Heart left ventricle (tissue), 16 donors: Measurements from ENCODE around the gene ESRRA. TPM values are rescaled to one million over a fixed set of nuclear protein-coding genes. Genes with fewer than 3 reads are reported as not detected.

Experiments
- ATAC-seq, 4 donors: fragments of 200-7000 bp; cut with Tn5 transposase; one replicate each; pipeline ENCODE4 v1.9.1; 2020 to 2022; ENCODE audit warnings: moderate library complexity in 4 of 4, mild to moderate bottlenecking in 3 of 4, moderate number of reproducible peaks in 1 of 4
- DNase-seq, 5 donors: peaks; one replicate each; pipeline ENCODE4 v3.0.0-alpha.2; 2020
- H3K27ac ChIP-seq, 12 donors: fragments of 200-600 bp; sonication (generic) in 4 of 12; one replicate each; pipeline versions ENCODE4 v1.5.0 to v1.8.0; 2016 to 2022; ENCODE audit warnings: mild to moderate bottlenecking in 2 of 12
- H3K27me3 ChIP-seq, 9 donors: fragments of 200-600 bp; sonication (generic) in 2 of 9; one replicate each; pipeline versions ENCODE4 v1.5.1 to v1.8.0; 2016 to 2022; ENCODE audit warnings: mild to moderate bottlenecking in 3 of 9
- H3K36me3 ChIP-seq, 9 donors: fragments of 200-600 bp; sonication (generic) in 2 of 9; one replicate each; pipeline versions ENCODE4 v1.5.0 to v1.8.0; 2018 to 2022; ENCODE audit warnings: mild to moderate bottlenecking in 2 of 9
- H3K4me1 ChIP-seq, 12 donors: fragments of 200-600 bp; sonication (generic) in 4 of 12; one replicate each; pipeline versions ENCODE4 v1.5.0 to v1.8.0; 2016 to 2022; ENCODE audit warnings: mild to moderate bottlenecking in 3 of 12
- H3K4me3 ChIP-seq, 12 donors: fragments of 200-600 bp; sonication (generic) in 4 of 12; one replicate each; pipeline versions ENCODE4 v1.5.0 to v1.8.0; 2017 to 2022; ENCODE audit warnings: mild to moderate bottlenecking in 9 of 12, moderate library complexity in 4 of 12
- H3K9me3 ChIP-seq, 12 donors: fragments of 200-600 bp; sonication (generic) in 4 of 12; one replicate each; pipeline versions ENCODE4 v1.5.0 to v1.8.0; 2016 to 2022; ENCODE audit warnings: mild to moderate bottlenecking in 1 of 12
- CTCF ChIP-seq, 12 donors: fragments of 200-600 bp; sonication (generic) in 4 of 12; IDR thresholded peaks; one replicate each; pipeline versions ENCODE4 v1.5.0 to v1.8.0; 2018 to 2022; ENCODE audit warnings: antibody characterized with exemption in 12 of 12, mild to moderate bottlenecking in 5 of 12
- POLR2A ChIP-seq, 2 donors: fragments of 450-650 bp; IDR thresholded peaks; one replicate each; pipeline ENCODE4 v1.6.1; 2017; ENCODE audit warnings: antibody characterized with exemption in 2 of 2, mild to moderate bottlenecking in 2 of 2, moderate library complexity in 2 of 2
- WGBS, 4 donors: extraction: QIAGEN DNeasy Blood & Tissue Kit in 2 of 4; methylation state at CpG; one replicate each; pipeline versions ENCODE4 v1.1.5 to v1.1.7; 2013 to 2018; 5-methylcytosine and 5-hydroxymethylcytosine counted together
- intact Hi-C, 10 donors: fragments of 100-400 bp; cut with DNase I; formaldehyde crosslinking; loops; one replicate each; pipeline versions ENCODE4 v1.11.1 to v1.14.2; 2022
- polyA plus RNA-seq, 2 donors: library from polyadenylated mRNA; stranded (reverse); fragments of 200-250 nt; gene quantifications; one replicate each; pipeline ENCODE4 v1.2.3, GENCODE V29; 2013
- total RNA-seq, 9 donors: library from RNA; depleted of rRNA in 2 of 9; stranded (reverse); fragments of >200 nt in 2 of 9; fragmentation: NEBNext Ultra II Directional in 3 of 9; extraction: Animal tissue kit (Norgen Biotek cat#: 25700) in 3 of 9; gene quantifications; one replicate each; pipeline versions ENCODE4 v1.1.0 to v1.2.4, GENCODE V29; 2016 to 2023
- donor health status: ischemic (EF 13 %, LVEDD 7.1; RV severe dilation, severe dysfunction).
- donor health status: healthy with polysubstance abuse.
- donor health status: DM: no; HTN: yes; CAD: no.
- donor health status: DM: no; HTN: no; CAD: no.
- donor health status: ischemic (EF 25% LVEDD 6.9; RV normal size, moderate dysfunction).
- donor health status: ischemic (EF 25% LVEDD 5.7; RV mildly dilated, moderate dysfunction).
- donor health status: healthy.
- donor health status: DM: yes; HTN: yes; CAD: no.
- donor health status: ischemic (EF 35%, LVEDD 5.7; RV mildly dilated, moderate dysfunction).
- donor health status: nonischemic (EF 11% LVEDD 7.7; RV severe dilation, severe dysfunction).
- donor health status: DM: yes; HTN: yes; CAD: no.
- donor health status: PGD.
- donor health status: ischemic (EF 29% LVEDD 5.4; RV normal size, mild dysfunction).
- donor health status: nonischemic (EF 23%, LVEDD 6.1; RV moderate dilation, normal function).

ESRRA gene
- total and polyA plus RNA-seq, 11 donors, result 94.0 to 291 (median 186) TPM

GRCh38 chr11:64304316-64305072, 830 bp upstream of the ESRRA start:
- WGBS, 4 donors, result 0 to 1% (median 1%) methylated on average over 37 to 46 of the region's 46 CpGs

DNA sequence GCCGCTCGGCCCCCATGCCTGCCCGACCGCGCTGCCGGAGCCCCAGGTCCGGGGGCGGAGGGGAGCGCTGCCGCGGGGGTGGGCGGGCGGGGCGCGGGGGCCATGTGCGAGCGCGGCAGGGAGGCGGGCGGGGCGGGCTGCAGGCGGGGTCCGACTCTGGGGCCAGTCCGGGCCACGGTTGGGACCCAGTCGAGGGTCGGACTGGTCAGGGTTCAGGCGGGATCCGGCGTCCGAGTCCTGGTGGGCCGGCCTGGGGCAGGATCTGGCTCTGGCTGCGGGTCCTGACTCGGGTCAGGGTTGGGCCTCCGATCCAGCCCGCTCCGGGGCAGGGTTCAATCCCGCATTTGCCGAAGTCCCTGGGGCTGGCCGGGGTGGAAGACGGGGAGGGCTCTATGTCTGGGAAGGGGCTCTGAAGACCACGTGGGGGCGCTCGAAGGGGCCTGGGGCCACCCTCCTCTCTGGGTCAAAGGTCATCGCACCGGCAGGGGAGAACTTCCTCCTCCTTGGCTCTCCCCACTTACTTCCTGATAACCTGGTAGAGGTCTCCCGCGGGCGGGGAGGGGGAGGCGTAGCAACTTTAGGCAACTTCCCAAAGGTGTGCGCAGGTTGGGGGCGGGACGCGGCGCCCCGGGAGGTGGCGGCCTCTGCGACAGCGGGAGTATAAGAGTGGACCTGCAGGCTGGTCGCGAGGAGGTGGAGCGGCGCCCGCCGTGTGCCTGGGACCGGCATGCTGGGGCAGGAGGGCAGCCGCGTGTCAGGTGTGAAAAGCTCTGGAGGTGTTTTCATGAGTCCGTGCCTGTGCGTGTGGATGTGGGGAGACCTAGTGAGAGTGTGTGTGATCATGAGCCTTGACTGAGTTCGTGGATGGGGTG, 603 bp downstream of the ESRRA start:
- ATAC-seq (peak in 3 of 4 donors; percentile 12 to 27 (median 20)), DNase-seq (peak; percentile 76 to 86 (median 80))
- Histone ChIP-seq H3K27me3 (peaks cover 0 to 4% (median 0%) of the 10 kb centered on the region in 9 donors), H3K27ac (peak overlapping the region; percentile 89 to 98 (median 96)), H3K9me3 (no peaks in the 10 kb centered on the region), H3K4me1 (peaks cover 0 to 33% (median 21%) of the 10 kb centered on the region in 12 donors), H3K4me3 (peak overlapping the region; percentile 62 to 93 (median 80)), H3K36me3 (peaks cover 0 to 17% (median 7%) of the 10 kb centered on the region in 9 donors)
- intact Hi-C loops, result loop anchor here in 5 of 10 donors (1.0 to 10.0 kb wide), 7 partner anchors 35 to 331 kb away; partner anchors contain the start of genes PPP1R14B (in 2 of the 5), COX8A (in 1 of the 5), FKBP2 (in 1 of the 5) and PLCB3 (in 1 of the 5)
- TF ChIP-seq CTCF (IDR thresholded peaks at IDR 0.05) (peak in 10 of 12 donors; percentile 9 to 54 (median 39)), POLR2A (IDR thresholded peaks at IDR 0.05) (no peak)
- WGBS, 4 donors, result 1 to 2% (median 2%) methylated on average over 44 to 71 of the region's 71 CpGs

More at GRCh38 chr11:64304316-64305072, 830 bp upstream of the ESRRA start:
- peaks cover 2 to 47% (median 33%) of the 10 kb centered on the region in 12 donors for H3K4me1 ChIP-seq
- peak; percentile 38 to 67 (median 54) for ATAC-seq
- no peaks in the 10 kb centered on the region for H3K9me3 ChIP-seq
- H3K27ac ChIP-seq, result peak overlapping the region; percentile 90 to 98 (median 97)
- peak; percentile 91 to 96 (median 94) for DNase-seq
- peaks cover 0 to 11% (median 7%) of the 10 kb centered on the region in 9 donors for H3K36me3 ChIP-seq
- H3K4me3 ChIP-seq, result peak overlapping the region; percentile 23 to 93 (median 76)
- TF ChIP-seq POLR2A (IDR thresholded peaks at IDR 0.05) (no peak), CTCF (IDR thresholded peaks at IDR 0.05) (peak; percentile 81 to 94 (median 89))
- intact Hi-C loops, result loop anchor here in 9 of 10 donors (1.0 to 10.0 kb wide), 12 partner anchors 19 to 330 kb away; partner anchors contain the start of genes PLCB3 (in 2 of the 9), PPP1R14B (in 2 of the 9), COX8A (in 1 of the 9) and FKBP2 (in 1 of the 9)
- peaks cover 0 to 17% (median 6%) of the 10 kb centered on the region in 9 donors for H3K27me3 ChIP-seq

DNA sequence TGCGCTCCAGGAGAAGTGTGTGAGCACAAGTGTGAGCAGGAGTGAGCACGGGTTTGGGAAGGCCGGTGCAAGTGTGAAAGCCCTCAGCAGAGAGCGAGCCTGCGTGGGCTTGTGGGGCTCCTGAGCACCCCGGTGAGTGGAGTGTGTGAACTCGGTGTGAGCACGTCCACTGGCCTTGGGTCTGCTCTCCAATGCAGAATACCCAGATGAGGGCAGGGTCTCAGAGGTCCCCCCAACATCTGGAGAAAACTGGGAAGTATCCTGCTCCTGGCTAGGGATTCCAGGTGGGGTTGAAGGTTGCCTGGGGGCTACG, 1.2 kb downstream of the ESRRA start:
- peaks cover 0 to 31% (median 21%) of the 10 kb centered on the region in 12 donors for H3K4me1 ChIP-seq
- no peaks in the 10 kb centered on the region for H3K9me3 ChIP-seq
- H3K27me3 ChIP-seq, result peaks cover 0 to 4% (median 0%) of the 10 kb centered on the region in 9 donors
- WGBS, 4 donors, result 25 to 30% (median 27%) methylated on average over 7 to 9 of the region's 9 CpGs
- ATAC-seq (no peak), DNase-seq (no peak)
- H3K4me3 ChIP-seq, result peak overlapping the region; percentile 62 to 93 (median 80)
- peaks cover 0 to 20% (median 7%) of the 10 kb centered on the region in 9 donors for H3K36me3 ChIP-seq
- TF ChIP-seq POLR2A (IDR thresholded peaks at IDR 0.05) (no peak), CTCF (IDR thresholded peaks at IDR 0.05) (no peak)
- intact Hi-C loops, result loop anchor here in 2 of 10 donors (10.0 kb wide), 2 partner anchors 52 to 332 kb away; partner anchors contain the start of genes COX8A (in 1 of the 2) and PLCB3 (in 1 of the 2)
- H3K27ac ChIP-seq, result peak overlapping the region; percentile 8 to 98 (median 96)
